ENCODE measurements around the gene ATP5PB.

DNA sequence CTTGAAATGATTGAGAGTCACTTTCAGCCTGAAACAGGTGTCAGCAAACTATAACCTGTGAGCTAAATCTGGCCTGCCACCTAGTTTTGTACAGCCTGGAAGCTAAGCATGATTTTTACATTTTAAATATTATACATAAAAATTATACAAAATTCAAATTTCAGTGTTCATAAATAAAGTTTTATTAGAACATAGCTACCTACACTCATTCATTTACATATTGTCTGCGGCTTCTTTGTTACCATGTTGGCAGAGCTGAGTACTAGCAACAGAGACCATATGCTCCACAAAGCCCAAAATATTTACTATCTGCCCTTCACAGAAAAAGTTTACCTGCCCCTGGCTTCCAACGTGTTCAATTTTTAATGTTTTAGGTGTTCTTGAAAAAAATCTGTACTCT is 16.5 kb downstream of the ATP5PB start:
- TF ChIP-seq, protein P1, sequence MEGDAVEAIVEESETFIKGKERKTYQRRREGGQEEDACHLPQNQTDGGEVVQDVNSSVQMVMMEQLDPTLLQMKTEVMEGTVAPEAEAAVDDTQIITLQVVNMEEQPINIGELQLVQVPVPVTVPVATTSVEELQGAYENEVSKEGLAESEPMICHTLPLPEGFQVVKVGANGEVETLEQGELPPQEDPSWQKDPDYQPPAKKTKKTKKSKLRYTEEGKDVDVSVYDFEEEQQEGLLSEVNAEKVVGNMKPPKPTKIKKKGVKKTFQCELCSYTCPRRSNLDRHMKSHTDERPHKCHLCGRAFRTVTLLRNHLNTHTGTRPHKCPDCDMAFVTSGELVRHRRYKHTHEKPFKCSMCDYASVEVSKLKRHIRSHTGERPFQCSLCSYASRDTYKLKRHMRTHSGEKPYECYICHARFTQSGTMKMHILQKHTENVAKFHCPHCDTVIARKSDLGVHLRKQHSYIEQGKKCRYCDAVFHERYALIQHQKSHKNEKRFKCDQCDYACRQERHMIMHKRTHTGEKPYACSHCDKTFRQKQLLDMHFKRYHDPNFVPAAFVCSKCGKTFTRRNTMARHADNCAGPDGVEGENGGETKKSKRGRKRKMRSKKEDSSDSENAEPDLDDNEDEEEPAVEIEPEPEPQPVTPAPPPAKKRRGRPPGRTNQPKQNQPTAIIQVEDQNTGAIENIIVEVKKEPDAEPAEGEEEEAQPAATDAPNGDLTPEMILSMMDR (IDR thresholded peaks at IDR 0.05; ENCODE audit: low read length), result no peak
- TF ChIP-seq EZH2phosphoT487 (IDR thresholded peaks at IDR 0.05; ENCODE audit: low read length) (no peak), EZH2 (optimal IDR thresholded peaks at IDR 0.05; ENCODE audit: low read depth, low read length) (no peak)
